H1 (cell line): ENCODE data around the gene ZBED1. TPM values are rescaled to one million over a fixed set of nuclear protein-coding genes. Genes with fewer than 3 reads are reported as not detected.

ENCODE experiments used
- CTCF ChIA-PET: fragments of 300-600 bp; sonication (Branson Sonifier 250); formaldehyde crosslinking; loops from one replicate; lab custom pipeline; 2021; ENCODE audit not compliant: partially characterized antibody; lab: Charles Lee
- POLR2A ChIA-PET: fragments of 300-600 bp; sonication (Branson Sonifier 250); formaldehyde crosslinking; loops from one replicate; lab custom pipeline; 2021; ENCODE audit warnings: inconsistent platforms; ENCODE audit not compliant: partially characterized antibody; lab: Charles Lee
- DNase-seq, 2 experiments: peaks; one replicate each; pipeline versions ENCODE4 v3.0.0 to v3.0.0-alpha.2; 2010 to 2022; ENCODE audit warnings: low spot score in 2 of 2, low read depth in 1 of 2, mixed read lengths in 1 of 2
- FAIRE-seq: peaks from 2 replicates; lab custom pipeline; 2011; peaks lifted over from hg19 to GRCh38; lab: Jason Lieb, UNC
- H2AFZ ChIP-seq: 2 replicates; pipeline ENCODE4 v1.8.1; 2012; ENCODE audit warnings: low read length, inconsistent platforms
- H2AK5ac ChIP-seq: 2 replicates; pipeline ENCODE4 v1.6.1; 2013; ENCODE audit warnings: low read depth, low read length
- H2BK120ac ChIP-seq: replicated peaks from 2 replicates; pipeline ENCODE3; 2013; ENCODE audit warnings: low read depth, low read length, inconsistent platforms
- H2BK12ac ChIP-seq: 2 replicates; pipeline ENCODE4 v1.6.1; 2013; ENCODE audit warnings: low read depth, low read length
- H2BK15ac ChIP-seq: 2 replicates; pipeline ENCODE4 v1.6.1; 2013; ENCODE audit warnings: low read length
- H2BK20ac ChIP-seq: 2 replicates; pipeline ENCODE4 v1.6.1; 2013; ENCODE audit warnings: low read length
- H2BK5ac ChIP-seq: 2 replicates; pipeline ENCODE4 v1.6.1; 2013; ENCODE audit warnings: low read depth, low read length
- H3K14ac ChIP-seq: 2 replicates; pipeline ENCODE4 v1.6.1; 2013; ENCODE audit warnings: inconsistent platforms; ENCODE audit not compliant: insufficient read length
- H3K18ac ChIP-seq: 2 replicates; pipeline ENCODE4 v1.6.1; 2013; ENCODE audit warnings: low read length; ENCODE audit errors: extremely low read depth
- H3K23ac ChIP-seq: 2 replicates; pipeline ENCODE4 v1.6.1; 2013; ENCODE audit warnings: inconsistent platforms; ENCODE audit not compliant: insufficient read length
- H3K23me2 ChIP-seq: 2 replicates; pipeline ENCODE4 v1.6.1; 2013; ENCODE audit warnings: low read depth, low read length
- H3K27ac ChIP-seq: 2 replicates; pipeline ENCODE4 v1.6.1; 2011; ENCODE audit warnings: low read depth, low read length, inconsistent platforms
- H3K27me3 ChIP-seq, 4 experiments: replicated peaks in 1 of 4; 1 replicate in 1 of 4; 2 replicates in 3 of 4; pipeline versions ENCODE4 v1.6.1 to v1.8.1; 2011 to 2013; ENCODE audit warnings: low read length in 3 of 4, mild to moderate bottlenecking in 3 of 4, inconsistent platforms in 2 of 4, mixed read lengths in 2 of 4, moderate library complexity in 1 of 4; ENCODE audit not compliant: control insufficient read depth in 3 of 4, insufficient read depth in 3 of 4; ENCODE audit errors: extremely low read depth in 1 of 4
- H3K36me3 ChIP-seq, 4 experiments: 2 replicates each; pipeline versions ENCODE4 v1.6.1 to v1.8.1; 2011 to 2013; ENCODE audit warnings: mild to moderate bottlenecking in 4 of 4, low read length in 3 of 4, moderate library complexity in 2 of 4, control low read depth in 1 of 4, inconsistent platforms in 1 of 4; ENCODE audit not compliant: insufficient read depth in 4 of 4, control insufficient read depth in 2 of 4
- H3K4ac ChIP-seq: replicated peaks from 2 replicates; pipeline ENCODE3; 2013; ENCODE audit warnings: low read length, low read depth, mixed read lengths, inconsistent platforms; ENCODE audit not compliant: insufficient read length
- H3K4me1 ChIP-seq, 4 experiments: replicated peaks in 1 of 4; 1 replicate in 1 of 4; 2 replicates in 3 of 4; pipeline versions ENCODE4 v1.6.1 to v1.8.1; 2011 to 2013; ENCODE audit warnings: low read length in 3 of 4, inconsistent platforms in 2 of 4, mixed read lengths in 1 of 4; ENCODE audit not compliant: insufficient read depth in 4 of 4, control insufficient read depth in 3 of 4
- H3K4me2 ChIP-seq, 2 experiments: 2 replicates each; pipeline versions ENCODE4 v1.6.1 to v1.8.1; 2011 to 2013; ENCODE audit warnings: low read depth in 2 of 2, low read length in 2 of 2, control low read depth in 1 of 2, inconsistent platforms in 1 of 2, mild to moderate bottlenecking in 1 of 2; ENCODE audit not compliant: insufficient read depth in 1 of 2
- H3K4me3 ChIP-seq, 4 experiments: fragments of 200-600, 300-600 bp in 1 of 4; sonication (generic), shearing (Covaris generic), sonication (Bioruptor Twin) in 1 of 4; 2 replicates each; pipeline versions ENCODE4 v1.5.1 to v1.8.1; 2011 to 2016; ENCODE audit warnings: low read length in 4 of 4, low read depth in 3 of 4, control low read depth in 2 of 4, inconsistent platforms in 2 of 4, mild to moderate bottlenecking in 2 of 4, mixed read lengths in 1 of 4, moderate library complexity in 1 of 4; ENCODE audit not compliant: insufficient read depth in 2 of 4; ENCODE audit errors: extremely low read depth in 1 of 4
- H3K56ac ChIP-seq: replicated peaks from 2 replicates; pipeline ENCODE3; 2013; ENCODE audit warnings: low read depth, mild to moderate bottlenecking, mixed read lengths, low read length, inconsistent platforms; ENCODE audit not compliant: insufficient read length
- H3K79me1 ChIP-seq: 2 replicates; pipeline ENCODE4 v1.6.1; 2013; ENCODE audit warnings: low read depth, low read length, control low read depth
- H3K79me2 ChIP-seq, 2 experiments: 2 replicates each; pipeline versions ENCODE4 v1.6.1 to v1.8.1; 2012 to 2013; ENCODE audit warnings: low read length in 2 of 2, mild to moderate bottlenecking in 2 of 2, inconsistent platforms in 1 of 2; ENCODE audit not compliant: insufficient read depth in 2 of 2, control insufficient read depth in 1 of 2
- H3K9ac ChIP-seq, 4 experiments: replicated peaks in 1 of 4; 1 replicate in 1 of 4; 2 replicates in 3 of 4; pipeline versions ENCODE4 v1.6.1 to v1.8.1; 2011 to 2013; ENCODE audit warnings: low read depth in 3 of 4, low read length in 3 of 4, control low read depth in 2 of 4, mild to moderate bottlenecking in 2 of 4, moderate library complexity in 2 of 4, inconsistent platforms in 1 of 4; ENCODE audit errors: extremely low read depth in 1 of 4
- H3K9me3 ChIP-seq, 2 experiments: 2 replicates each; pipeline versions ENCODE4 v1.6.1 to v1.8.1; 2012 to 2013; ENCODE audit warnings: mild to moderate bottlenecking in 2 of 2, moderate library complexity in 2 of 2, control low read depth in 1 of 2, inconsistent platforms in 1 of 2, low read depth in 1 of 2, low read length in 1 of 2, mixed read lengths in 1 of 2; ENCODE audit not compliant: insufficient read depth in 2 of 2
- H4K20me1 ChIP-seq, 2 experiments: replicated peaks in 1 of 2; 2 replicates each; pipeline versions ENCODE3 to v1.8.1; 2011 to 2013; ENCODE audit warnings: inconsistent platforms in 2 of 2, low read length in 2 of 2, mild to moderate bottlenecking in 1 of 2; ENCODE audit not compliant: insufficient read depth in 2 of 2, control insufficient read depth in 1 of 2
- H4K5ac ChIP-seq: 2 replicates; pipeline ENCODE4 v1.6.1; 2013; ENCODE audit warnings: low read length, low read depth, mixed read lengths, inconsistent platforms; ENCODE audit not compliant: insufficient read length
- H4K8ac ChIP-seq: 2 replicates; pipeline ENCODE4 v1.8.0; 2013; ENCODE audit warnings: mild to moderate bottlenecking, moderate library complexity, low read length, inconsistent platforms; ENCODE audit not compliant: insufficient read depth; ENCODE audit errors: extremely low read depth
- H4K91ac ChIP-seq: replicated peaks from 2 replicates; pipeline ENCODE3; 2013; ENCODE audit warnings: low read length, mixed read lengths, inconsistent platforms; ENCODE audit not compliant: insufficient read length
- BCL11A ChIP-seq, 2 experiments: IDR thresholded peaks; one replicate each; pipeline ENCODE4 v1.6.1; 2011; ENCODE audit warnings: low read depth in 2 of 2, low read length in 2 of 2, mild to moderate bottlenecking in 2 of 2
- CBX5 ChIP-seq: fragments of 300-800, 300-1000 bp; sonication (generic); IDR thresholded peaks from 2 replicates; pipeline ENCODE4 v1.7.1; 2016; ENCODE audit warnings: antibody characterized with exemption, low read length, low read depth
- GTF2F1 ChIP-seq: IDR thresholded peaks from 2 replicates; pipeline ENCODE4 v1.6.1; 2012; ENCODE audit warnings: low read depth, low read length, improper control_type of control experiment, borderline replicate concordance
- NANOG ChIP-seq: IDR thresholded peaks from 2 replicates; pipeline ENCODE4 v1.6.1; 2011; ENCODE audit warnings: low read length, low read depth, mild to moderate bottlenecking, inconsistent platforms; ENCODE audit not compliant: insufficient read depth, poor library complexity, severe bottlenecking
- POLR2AphosphoS5 ChIP-seq: IDR thresholded peaks from 2 replicates; pipeline ENCODE4 v1.6.1; 2011; ENCODE audit warnings: low read depth, low read length
- USF2 ChIP-seq: IDR thresholded peaks from 2 replicates; pipeline ENCODE4 v1.6.1; 2011; ENCODE audit warnings: low read length, improper control_type of control experiment
- WGBS, 2 experiments: shearing (Covaris generic) in 1 of 2; methylation state at CpG; one replicate each; pipeline versions ENCODE4 v1.1.6 to v1.1.7; 2013 to 2015; ENCODE audit warnings: low lambda C conversion rate in 2 of 2, mixed read lengths in 2 of 2, inconsistent platforms in 1 of 2, low coverage in 1 of 2, missing lambda C conversion rate in 1 of 2; ENCODE audit not compliant: insufficient replicate concordance in 2 of 2, insufficient coverage in 1 of 2, insufficient read length in 1 of 2; ENCODE audit errors: extremely low coverage in 1 of 2, missing lambda C conversion rate in 1 of 2; 5-methylcytosine and 5-hydroxymethylcytosine counted together
- polyA plus RNA-seq, 7 experiments: library from polyadenylated mRNA; depleted of rRNA in 3 of 7; stranded (reverse) in 5 of 7; unstranded in 2 of 7; fragments of >200 nt in 5 of 7; fragments of 200-250 nt in 2 of 7; gene quantifications; 1 replicate in 5 of 7; 2 replicates in 1 of 7; 4 replicates in 1 of 7; pipeline versions ENCODE4 v1.2.1 to v1.2.3, GENCODE V29; 2011 to 2013; ENCODE audit warnings: missing spikeins in 2 of 7, mixed read lengths in 2 of 7
- total RNA-seq: library from RNA; stranded (reverse); fragmentation: NEBNext Ultra II Directional; extraction: Animal tissue kit (Norgen Biotek cat#: 25700); gene quantifications from 2 replicates; pipeline ENCODE4 v1.2.1, GENCODE V29; 2021

The ZBED1 gene
- total and polyA plus RNA-seq, 2 of the 8 experiments (the other 6 are each of a cell fraction or from before 2014, with no cell fraction given): 28.5 to 45.8 TPM

GRCh38 chrX:2495595-2495994 is 5.2 kb downstream of the ZBED1 start:
- no peak overlapping the region for H3K56ac ChIP-seq
- peaks cover 5 to 90% of the 10 kb centered on the region in 2 experiments; a peak in 3 of 4 replicates for H3K79me2 ChIP-seq
- H2AFZ ChIP-seq: no peak overlapping the region
- peaks cover 8 to 10% of the 10 kb centered on the region in 2 experiments for H4K20me1 ChIP-seq
- FAIRE-seq: no peak
- H3K36me3 ChIP-seq: peaks cover 0 to 33% (median 2%) of the 10 kb centered on the region in 4 experiments; a peak in 4 of 8 replicates
- H3K9me3 ChIP-seq: no peaks in the 10 kb centered on the region
- no peak overlapping the region for H2BK20ac ChIP-seq
- no peak overlapping the region for H3K4me3 ChIP-seq
- H3K27me3 ChIP-seq: no peaks in the 10 kb centered on the region
- no peak for DNase-seq
- peaks cover 14% of the 10 kb centered on the region for H3K79me1 ChIP-seq
- H3K18ac ChIP-seq: no peak overlapping the region
- ChIA-PET CTCF (no interaction called here), POLR2A (no interaction called here)
- H3K4ac ChIP-seq: no peak overlapping the region
- H3K23ac ChIP-seq: no peak overlapping the region
- H3K9ac ChIP-seq: no peak overlapping the region; a peak in 1 of 7 replicates
- H2BK120ac ChIP-seq: no peak overlapping the region
- peak overlapping the region; percentile 52; the same call in 1 of the 2 replicates for H2BK5ac ChIP-seq
- no peak for TF ChIP-seq USF2
- no peak for TF ChIP-seq BCL11A (IDR thresholded peaks at IDR 0.05; ENCODE audit: low read depth in 2 of 2, low read length in 2 of 2)
- no peak for TF ChIP-seq GTF2F1
- TF ChIP-seq CBX5: no peak
- TF ChIP-seq NANOG: no peak
- TF ChIP-seq POLR2AphosphoS5: 0 out of 2 replicates have a peak, but pooled peaks have one; percentile 34
- no peak overlapping the region for H3K27ac ChIP-seq
- H2AK5ac ChIP-seq: peak overlapping the region; percentile 28; the same call in 1 of the 2 replicates
- peaks cover 0 to 17% (median 10%) of the 10 kb centered on the region in 4 experiments; a peak in 5 of 7 replicates for H3K4me1 ChIP-seq
- H4K91ac ChIP-seq: no peak overlapping the region
- H2BK15ac ChIP-seq: 0 out of 2 replicates have a peak overlapping the region, but pooled peaks have one; percentile 18
- WGBS, 2 experiments: 86% methylated on average over 13 of the region's 14 CpGs; no CpG with 5 or more reads in 1 of the 2 experiments
- peaks cover 4% of the 10 kb centered on the region; the same call in 1 of the 2 replicates for H3K23me2 ChIP-seq
- peak overlapping the region; percentile 12; the same call in 1 of the 2 replicates for H2BK12ac ChIP-seq
- no peak overlapping the region for H3K14ac ChIP-seq
- no peak overlapping the region for H4K5ac ChIP-seq
- H3K4me2 ChIP-seq: no peak overlapping the region; a peak in 1 of 4 replicates
- H4K8ac ChIP-seq: no peak overlapping the region
